OCI-LY1 (cell line): Measurements from ENCODE around the gene ELF4.

ENCODE experiments used
- EZH2 ChIP-seq: fragments of 200-600 bp; sonication (generic), shearing (Covaris generic); IDR thresholded peaks from 2 replicates; pipeline ENCODE4 v1.8.0; 2017; ENCODE audit warnings: borderline replicate concordance, mixed run types, mild to moderate bottlenecking, antibody characterized with exemption, low read length, moderate library complexity, mixed read lengths
- TF ChIP-seq, protein P1 (sequence below): fragments of 200-600 bp; sonication (generic), shearing (Covaris generic); IDR thresholded peaks from 2 replicates; pipeline ENCODE4 v1.5.1; 2017; ENCODE audit warnings: mild to moderate bottlenecking, antibody characterized with exemption, low read length, moderate library complexity, mixed read lengths

DNA sequence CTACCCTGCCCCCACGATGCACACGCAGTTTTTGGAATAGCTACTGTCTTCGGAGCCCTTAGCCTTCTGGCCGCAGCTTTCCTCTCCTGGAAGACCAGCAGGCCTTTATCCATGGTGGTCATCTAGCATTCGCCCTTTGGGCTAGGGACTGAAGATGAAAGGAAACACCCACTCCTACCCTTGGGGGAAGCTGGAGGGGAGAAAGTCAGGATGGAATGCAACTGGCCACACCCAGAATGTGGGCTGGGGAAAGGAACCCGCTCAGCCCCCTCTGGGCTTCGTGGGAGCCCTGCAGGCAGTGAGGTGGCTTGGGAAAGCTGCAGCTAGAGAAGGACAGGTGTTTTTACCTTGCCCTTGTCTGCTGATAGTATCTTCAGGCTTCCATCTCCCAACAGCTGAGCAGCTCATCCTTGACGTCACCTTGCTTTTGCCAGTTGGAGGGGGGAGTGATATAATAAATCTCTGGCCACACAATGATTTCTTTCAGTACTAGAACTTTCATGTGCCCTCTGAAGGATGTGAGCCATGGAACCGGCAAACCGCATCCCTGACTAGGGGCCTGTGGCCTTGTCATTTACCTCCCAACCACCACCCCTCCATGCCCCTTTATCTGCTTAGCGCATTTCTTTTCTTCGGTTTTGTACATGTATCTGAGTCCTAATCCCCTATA lies 59.0 kb downstream of the ELF4 start:
- TF ChIP-seq, protein P1, sequence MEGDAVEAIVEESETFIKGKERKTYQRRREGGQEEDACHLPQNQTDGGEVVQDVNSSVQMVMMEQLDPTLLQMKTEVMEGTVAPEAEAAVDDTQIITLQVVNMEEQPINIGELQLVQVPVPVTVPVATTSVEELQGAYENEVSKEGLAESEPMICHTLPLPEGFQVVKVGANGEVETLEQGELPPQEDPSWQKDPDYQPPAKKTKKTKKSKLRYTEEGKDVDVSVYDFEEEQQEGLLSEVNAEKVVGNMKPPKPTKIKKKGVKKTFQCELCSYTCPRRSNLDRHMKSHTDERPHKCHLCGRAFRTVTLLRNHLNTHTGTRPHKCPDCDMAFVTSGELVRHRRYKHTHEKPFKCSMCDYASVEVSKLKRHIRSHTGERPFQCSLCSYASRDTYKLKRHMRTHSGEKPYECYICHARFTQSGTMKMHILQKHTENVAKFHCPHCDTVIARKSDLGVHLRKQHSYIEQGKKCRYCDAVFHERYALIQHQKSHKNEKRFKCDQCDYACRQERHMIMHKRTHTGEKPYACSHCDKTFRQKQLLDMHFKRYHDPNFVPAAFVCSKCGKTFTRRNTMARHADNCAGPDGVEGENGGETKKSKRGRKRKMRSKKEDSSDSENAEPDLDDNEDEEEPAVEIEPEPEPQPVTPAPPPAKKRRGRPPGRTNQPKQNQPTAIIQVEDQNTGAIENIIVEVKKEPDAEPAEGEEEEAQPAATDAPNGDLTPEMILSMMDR: no peak
- no peak for TF ChIP-seq EZH2
